OCI-LY1 (cell line): ENCODE measurements around the gene KIF13A.

Experiments used
- H2AFZ ChIP-seq: fragments of 200-600 bp; sonication (generic), shearing (Covaris generic); 2 replicates; pipeline ENCODE4 v1.6.0; 2014; ENCODE audit warnings: antibody characterized with exemption, mild to moderate bottlenecking, low read length
- H3F3A ChIP-seq: fragments of 200-600 bp; sonication (generic), shearing (Covaris generic); 2 replicates; pipeline ENCODE4 v1.6.0; 2014; ENCODE audit warnings: mild to moderate bottlenecking, antibody characterized with exemption, low read length, moderate library complexity; ENCODE audit not compliant: insufficient read depth
- H3K27ac ChIP-seq: fragments of 200-600 bp; sonication (generic); 2 replicates; pipeline ENCODE4 v1.5.1; 2014; ENCODE audit warnings: low read length, mixed run types, mild to moderate bottlenecking, low read depth; ENCODE audit not compliant: poor library complexity, severe bottlenecking
- H3K27me3 ChIP-seq: fragments of 200-600 bp; sonication (generic); 2 replicates; pipeline ENCODE4 v1.6.0; 2014; ENCODE audit warnings: antibody characterized with exemption, mild to moderate bottlenecking, low read length, moderate library complexity; ENCODE audit not compliant: insufficient read depth
- H3K36me3 ChIP-seq: fragments of 200-600 bp; sonication (generic); 2 replicates; pipeline ENCODE4 v1.6.1; 2014; ENCODE audit warnings: mild to moderate bottlenecking, antibody characterized with exemption, low read length, moderate library complexity, mixed read lengths; ENCODE audit not compliant: insufficient read depth
- H3K4me1 ChIP-seq: fragments of 200-600 bp; sonication (generic); 2 replicates; pipeline ENCODE4 v1.5.1; 2014; ENCODE audit warnings: mild to moderate bottlenecking, low read length, moderate library complexity; ENCODE audit not compliant: insufficient read depth, severe bottlenecking
- H3K4me2 ChIP-seq: fragments of 200-600 bp; sonication (generic), shearing (Covaris generic); 2 replicates; pipeline ENCODE4 v1.6.1; 2014; ENCODE audit warnings: low read length
- H3K4me3 ChIP-seq: fragments of 200-600 bp; sonication (generic); 2 replicates; pipeline ENCODE4 v1.5.1; 2014; ENCODE audit warnings: low read length, low read depth, mild to moderate bottlenecking, mixed read lengths; ENCODE audit not compliant: poor library complexity, severe bottlenecking
- H3K79me2 ChIP-seq: fragments of 200-600 bp; shearing (Covaris generic); 2 replicates; pipeline ENCODE4 v1.6.1; 2016; ENCODE audit warnings: mixed run types, low read length, mixed read lengths; ENCODE audit not compliant: insufficient read depth
- H3K9ac ChIP-seq: fragments of 200-600 bp; sonication (generic), shearing (Covaris generic); 2 replicates; pipeline ENCODE4 v1.6.1; 2014; ENCODE audit warnings: mild to moderate bottlenecking, low read length, mixed read lengths
- H3K9me2 ChIP-seq: fragments of 200-600 bp; sonication (generic), shearing (Covaris generic); 2 replicates; pipeline ENCODE4 v1.6.1; 2014; ENCODE audit warnings: low read depth, mild to moderate bottlenecking, low read length, mixed read lengths
- H3K9me3 ChIP-seq: fragments of 200-600 bp; shearing (Covaris generic); 2 replicates; pipeline ENCODE4 v1.6.1; 2014; ENCODE audit warnings: low read length, mixed read lengths
- H4K20me1 ChIP-seq: fragments of 200-600 bp; sonication (generic), shearing (Covaris generic); 2 replicates; pipeline ENCODE4 v1.6.0; 2016; ENCODE audit warnings: mild to moderate bottlenecking, low read length; ENCODE audit not compliant: insufficient read depth
- EZH2 ChIP-seq: fragments of 200-600 bp; sonication (generic), shearing (Covaris generic); IDR thresholded peaks from 2 replicates; pipeline ENCODE4 v1.8.0; 2017; ENCODE audit warnings: borderline replicate concordance, mixed run types, mild to moderate bottlenecking, antibody characterized with exemption, low read length, moderate library complexity, mixed read lengths
- TF ChIP-seq, protein P1 (sequence below): fragments of 200-600 bp; sonication (generic), shearing (Covaris generic); IDR thresholded peaks from 2 replicates; pipeline ENCODE4 v1.5.1; 2017; ENCODE audit warnings: mild to moderate bottlenecking, antibody characterized with exemption, low read length, moderate library complexity, mixed read lengths

The KIF13A gene

DNA sequence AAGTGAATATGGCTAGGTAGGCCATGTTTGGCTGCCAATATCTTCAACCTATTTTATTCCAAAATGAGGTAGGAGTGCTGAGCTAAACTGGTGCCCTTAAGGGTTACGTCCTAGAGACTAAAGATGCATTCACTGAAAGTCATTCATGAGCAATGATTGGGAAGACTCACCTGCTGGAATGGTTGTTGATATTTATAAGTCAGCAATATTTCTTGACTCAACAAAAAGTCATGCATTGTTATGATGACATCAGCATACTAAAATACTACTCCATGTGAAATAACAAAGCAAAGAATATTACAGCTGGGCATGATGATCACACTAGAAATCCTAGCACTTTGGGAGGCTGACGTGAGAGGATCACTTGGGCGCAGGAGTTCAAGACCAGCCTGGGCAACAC, 263.1 kb downstream of the KIF13A start:
- H3K9me3 ChIP-seq: no peaks in the 10 kb centered on the region
- no peaks in the 10 kb centered on the region for H3K9me2 ChIP-seq
- H3K27me3 ChIP-seq: no peaks in the 10 kb centered on the region
- no peak overlapping the region for H3K27ac ChIP-seq
- H3K79me2 ChIP-seq: no peaks in the 10 kb centered on the region
- no peaks in the 10 kb centered on the region for H3F3A ChIP-seq
- no peaks in the 10 kb centered on the region for H4K20me1 ChIP-seq
- no peak overlapping the region for H2AFZ ChIP-seq
- no peak overlapping the region for H3K4me3 ChIP-seq
- TF ChIP-seq, protein P1, sequence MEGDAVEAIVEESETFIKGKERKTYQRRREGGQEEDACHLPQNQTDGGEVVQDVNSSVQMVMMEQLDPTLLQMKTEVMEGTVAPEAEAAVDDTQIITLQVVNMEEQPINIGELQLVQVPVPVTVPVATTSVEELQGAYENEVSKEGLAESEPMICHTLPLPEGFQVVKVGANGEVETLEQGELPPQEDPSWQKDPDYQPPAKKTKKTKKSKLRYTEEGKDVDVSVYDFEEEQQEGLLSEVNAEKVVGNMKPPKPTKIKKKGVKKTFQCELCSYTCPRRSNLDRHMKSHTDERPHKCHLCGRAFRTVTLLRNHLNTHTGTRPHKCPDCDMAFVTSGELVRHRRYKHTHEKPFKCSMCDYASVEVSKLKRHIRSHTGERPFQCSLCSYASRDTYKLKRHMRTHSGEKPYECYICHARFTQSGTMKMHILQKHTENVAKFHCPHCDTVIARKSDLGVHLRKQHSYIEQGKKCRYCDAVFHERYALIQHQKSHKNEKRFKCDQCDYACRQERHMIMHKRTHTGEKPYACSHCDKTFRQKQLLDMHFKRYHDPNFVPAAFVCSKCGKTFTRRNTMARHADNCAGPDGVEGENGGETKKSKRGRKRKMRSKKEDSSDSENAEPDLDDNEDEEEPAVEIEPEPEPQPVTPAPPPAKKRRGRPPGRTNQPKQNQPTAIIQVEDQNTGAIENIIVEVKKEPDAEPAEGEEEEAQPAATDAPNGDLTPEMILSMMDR: no peak
- TF ChIP-seq EZH2: no peak
- no peaks in the 10 kb centered on the region for H3K36me3 ChIP-seq
- H3K4me2 ChIP-seq: no peak overlapping the region
- no peak overlapping the region for H3K9ac ChIP-seq
- H3K4me1 ChIP-seq: no peaks in the 10 kb centered on the region

DNA sequence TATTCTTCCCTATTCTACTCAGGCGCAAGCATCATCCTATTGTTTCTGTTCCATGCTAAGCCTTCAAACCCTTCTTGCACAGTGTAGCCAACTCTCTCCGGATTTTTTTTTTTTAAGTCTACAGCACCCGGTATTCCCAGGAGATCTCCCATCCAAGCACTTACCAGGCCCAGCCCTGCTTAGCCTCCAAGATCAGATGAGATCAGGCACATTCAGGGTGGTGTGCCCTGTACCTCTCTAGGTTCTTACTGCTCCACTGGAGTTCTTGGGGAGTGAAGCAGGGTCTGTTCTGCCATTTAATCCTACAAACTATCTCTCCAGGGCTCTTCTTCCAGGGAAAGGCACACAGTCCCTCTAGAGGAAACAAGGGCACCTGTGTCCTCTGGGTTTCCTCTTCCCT, 265.8 kb downstream of the KIF13A start:
- Histone ChIP-seq H3K9me3 (no peaks in the 10 kb centered on the region), H3F3A (no peaks in the 10 kb centered on the region), H3K4me3 (no peak overlapping the region), H3K79me2 (no peaks in the 10 kb centered on the region), H3K9me2 (no peaks in the 10 kb centered on the region), H3K4me1 (no peaks in the 10 kb centered on the region), H3K27me3 (no peaks in the 10 kb centered on the region), H3K4me2 (no peak overlapping the region), H3K36me3 (no peaks in the 10 kb centered on the region), H4K20me1 (no peaks in the 10 kb centered on the region), H3K9ac (no peak overlapping the region), H2AFZ (no peak overlapping the region), H3K27ac (no peak overlapping the region)
- no peak for TF ChIP-seq EZH2

DNA sequence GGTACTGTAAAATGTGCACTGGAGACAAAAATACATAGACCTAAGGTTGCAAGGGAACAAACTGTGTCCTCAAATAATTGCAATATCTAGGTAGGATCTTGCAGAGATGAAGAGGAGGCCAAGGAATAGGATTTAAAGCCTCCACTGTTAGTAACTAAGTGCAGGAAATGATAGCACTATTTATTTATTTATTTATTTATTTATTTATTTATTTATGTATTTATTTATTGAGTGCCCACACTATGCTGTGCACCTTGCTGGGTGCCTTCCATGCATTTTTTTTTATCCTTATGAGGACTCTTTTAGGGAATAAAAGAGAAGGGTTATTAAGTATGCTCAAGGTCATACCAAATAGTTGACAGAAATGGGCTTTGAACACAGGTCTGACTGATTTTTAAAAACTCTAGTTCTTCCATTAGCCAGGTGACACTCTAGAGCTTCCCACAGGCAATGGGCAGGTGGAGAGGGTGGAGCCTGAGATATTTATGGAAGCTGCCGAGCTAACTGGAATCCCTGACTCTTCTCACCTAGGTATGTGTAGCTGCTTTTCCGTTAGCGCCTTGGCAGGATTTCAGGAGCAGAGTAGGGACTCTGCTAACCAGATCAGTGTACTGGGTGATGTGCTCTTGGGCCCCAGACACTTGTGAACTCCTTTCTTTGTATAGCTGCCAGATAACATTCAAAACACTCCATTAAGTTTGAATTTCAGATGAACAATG, 268.0 kb downstream of the KIF13A start:
- H3K27ac ChIP-seq: no peak overlapping the region
- H4K20me1 ChIP-seq: no peaks in the 10 kb centered on the region
- no peaks in the 10 kb centered on the region for H3K9me3 ChIP-seq
- H3F3A ChIP-seq: no peaks in the 10 kb centered on the region
- no peaks in the 10 kb centered on the region for H3K9me2 ChIP-seq
- H2AFZ ChIP-seq: no peak overlapping the region
- H3K79me2 ChIP-seq: no peaks in the 10 kb centered on the region
- H3K27me3 ChIP-seq: no peaks in the 10 kb centered on the region
- H3K4me3 ChIP-seq: no peak overlapping the region
- TF ChIP-seq EZH2: no peak
- TF ChIP-seq, protein P1: no peak
- no peaks in the 10 kb centered on the region for H3K36me3 ChIP-seq
- H3K4me1 ChIP-seq: no peaks in the 10 kb centered on the region
- no peak overlapping the region for H3K4me2 ChIP-seq
- no peak overlapping the region for H3K9ac ChIP-seq

DNA sequence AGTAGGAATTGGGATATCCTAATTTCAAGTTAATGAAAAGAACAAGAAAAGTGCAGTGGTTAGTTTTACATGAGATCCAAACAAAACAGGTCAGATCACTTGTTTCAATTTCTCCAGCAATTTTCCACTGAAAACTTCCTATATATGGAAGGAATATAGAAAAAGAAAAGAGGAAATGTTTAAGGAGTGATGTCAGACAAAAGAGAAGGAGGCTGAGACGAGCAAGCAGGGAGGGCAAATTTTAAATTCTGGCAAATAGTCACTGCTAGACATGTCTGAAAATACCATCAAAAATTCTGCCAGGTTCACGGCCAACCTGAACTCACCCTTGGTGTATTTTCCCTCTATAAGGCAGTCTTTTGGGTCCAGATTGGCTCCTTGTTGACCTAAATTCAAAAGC, 271.2 kb downstream of the KIF13A start:
- Histone ChIP-seq H3K4me3 (no peak overlapping the region), H3K36me3 (no peaks in the 10 kb centered on the region), H3K9ac (no peak overlapping the region), H3K4me1 (no peaks in the 10 kb centered on the region), H4K20me1 (no peaks in the 10 kb centered on the region), H3F3A (no peaks in the 10 kb centered on the region), H3K4me2 (no peak overlapping the region), H3K79me2 (no peaks in the 10 kb centered on the region), H3K27ac (no peak overlapping the region), H3K9me2 (no peaks in the 10 kb centered on the region), H2AFZ (no peak overlapping the region), H3K9me3 (no peaks in the 10 kb centered on the region), H3K27me3 (no peaks in the 10 kb centered on the region)
- TF ChIP-seq, protein P1: no peak
